ENCODE results near the gene ZNF407. TPM values are rescaled to one million over a fixed set of nuclear protein-coding genes. Genes with fewer than 3 reads are reported as not detected.

Gene ZNF407
- total RNA-seq, 1 experiment from 2014 or later: 4.4 TPM

DNA sequence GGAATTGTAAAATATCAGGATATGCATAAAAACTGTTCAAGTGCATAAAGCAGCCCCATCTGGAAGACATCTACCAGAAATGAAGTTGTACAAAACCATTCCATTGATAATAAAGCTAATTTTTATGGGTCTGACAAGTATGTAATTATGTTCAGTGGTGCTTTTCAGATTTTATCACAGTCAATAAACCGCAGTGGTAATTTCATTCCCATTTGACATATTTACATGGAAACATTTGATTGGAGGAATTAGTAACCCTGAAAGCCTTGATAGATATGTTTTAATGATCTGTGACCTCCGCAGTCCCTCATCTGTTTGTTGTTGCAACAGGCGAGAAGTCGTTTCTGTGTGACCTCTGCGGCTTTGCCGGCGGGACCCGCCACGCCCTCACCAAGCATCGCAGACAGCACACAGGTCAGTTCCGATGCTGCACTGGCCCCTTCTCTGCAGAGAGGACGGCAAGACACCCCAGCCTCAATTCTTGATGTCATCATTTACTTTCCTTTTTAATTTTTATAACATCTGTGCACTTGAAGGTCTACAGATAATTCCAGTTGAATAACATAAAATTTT lies 283.1 kb downstream of the ZNF407 start:
- Histone ChIP-seq H3K36me3 (no peaks in the 10 kb centered on the region; the same call in 1 of the 2 replicates), H3K4me3 (no peak overlapping the region), H3K27me3 (no peaks in the 10 kb centered on the region), H3K9me3 (no peaks in the 10 kb centered on the region)
- no peak for DNase-seq

GRCh38 chr18:74892066-74892627 lies 294.5 kb downstream of the ZNF407 start:
- no peaks in the 10 kb centered on the region for H3K27me3 ChIP-seq
- H3K36me3 ChIP-seq: no peaks in the 10 kb centered on the region
- no peaks in the 10 kb centered on the region for H3K9me3 ChIP-seq
- H3K4me3 ChIP-seq: no peak overlapping the region
- DNase-seq: no peak

DNA sequence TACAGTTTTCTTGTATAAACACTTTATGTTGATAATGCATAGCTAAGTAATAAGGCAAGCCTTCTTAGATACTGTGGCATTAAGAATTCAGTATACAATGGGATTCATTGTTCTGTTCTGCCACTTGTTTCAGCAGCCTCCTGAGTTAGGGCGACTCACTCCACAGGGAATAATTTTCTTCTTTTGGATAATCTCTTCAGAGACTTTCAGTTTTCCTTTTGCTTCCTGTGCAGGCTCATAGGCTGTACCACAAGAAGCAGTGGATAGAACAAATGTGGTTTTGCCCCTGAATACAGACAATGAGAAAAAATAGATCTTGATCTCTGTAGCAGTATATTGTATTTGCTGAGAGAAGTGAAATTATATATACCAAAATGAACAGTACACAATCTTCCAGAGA lies 298.0 kb downstream of the ZNF407 start:
- Histone ChIP-seq H3K27me3 (no peaks in the 10 kb centered on the region), H3K9me3 (no peaks in the 10 kb centered on the region), H3K4me3 (no peak overlapping the region), H3K36me3 (no peaks in the 10 kb centered on the region)
- DNase-seq: no peak

GRCh38 chr18:74896390-74896991 lies 298.8 kb downstream of the ZNF407 start:
- Histone ChIP-seq H3K4me3 (no peak overlapping the region), H3K27me3 (no peaks in the 10 kb centered on the region), H3K36me3 (no peaks in the 10 kb centered on the region), H3K9me3 (no peaks in the 10 kb centered on the region)
- DNase-seq: no peak

- no peaks in the 10 kb centered on the region for H3K27me3 ChIP-seq
- DNase-seq: peak; percentile 28
- H3K9me3 ChIP-seq: no peaks in the 10 kb centered on the region
- H3K36me3 ChIP-seq: no peaks in the 10 kb centered on the region
- H3K4me3 ChIP-seq: no peak overlapping the region
Measured at GRCh38 chr18:74897971-74898657, 300.4 kb downstream of the ZNF407 start.

- peak; percentile 53 for DNase-seq
- H3K27me3 ChIP-seq: no peaks in the 10 kb centered on the region
- H3K36me3 ChIP-seq: no peaks in the 10 kb centered on the region
- no peaks in the 10 kb centered on the region for H3K9me3 ChIP-seq
- H3K4me3 ChIP-seq: no peak overlapping the region
Measured at GRCh38 chr18:74898965-74899364, 301.3 kb downstream of the ZNF407 start.

DNA sequence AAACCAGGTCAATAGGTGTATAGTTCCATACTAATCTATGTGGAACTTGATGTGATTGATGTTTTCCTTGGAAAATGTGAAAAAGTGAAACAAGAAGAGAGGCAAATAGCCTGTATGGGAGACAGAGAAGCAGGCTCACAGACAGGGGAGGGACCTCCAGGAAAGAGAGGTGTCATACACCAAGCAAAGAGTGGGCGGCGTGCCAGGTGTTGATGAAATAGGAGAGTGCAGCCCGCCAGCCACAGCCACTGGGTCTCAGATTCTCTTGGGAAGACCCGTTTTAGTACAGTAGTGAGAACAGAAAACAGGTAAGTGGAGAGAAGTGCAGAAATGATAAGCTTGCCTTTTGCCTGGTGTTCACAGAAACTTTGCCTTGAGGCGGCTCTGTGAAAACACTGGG lies 301.9 kb downstream of the ZNF407 start:
- Histone ChIP-seq H3K4me3 (no peak overlapping the region), H3K27me3 (no peaks in the 10 kb centered on the region), H3K36me3 (no peaks in the 10 kb centered on the region), H3K9me3 (no peaks in the 10 kb centered on the region)
- peak; percentile 5 for DNase-seq

GRCh38 chr18:74901362-74902146 lies 303.9 kb downstream of the ZNF407 start:
- Histone ChIP-seq H3K36me3 (no peaks in the 10 kb centered on the region), H3K27me3 (no peaks in the 10 kb centered on the region), H3K4me3 (no peak overlapping the region), H3K9me3 (no peaks in the 10 kb centered on the region)
- no peak for DNase-seq

DNA sequence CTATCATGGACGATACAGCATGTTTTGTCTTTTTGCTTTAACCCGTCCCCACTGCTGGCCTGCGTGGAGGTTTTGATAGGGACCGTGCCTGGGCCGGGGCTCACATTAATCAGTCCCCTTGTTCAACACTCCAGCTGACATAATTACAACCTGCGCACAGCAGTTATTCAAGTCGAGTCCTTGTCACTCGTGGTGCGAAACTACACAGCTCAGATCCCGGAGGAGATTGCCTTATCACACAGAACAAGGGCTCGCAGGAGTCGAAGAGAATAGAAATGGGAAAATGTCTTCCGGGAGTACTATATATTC lies 304.4 kb downstream of the ZNF407 start:
- no peak overlapping the region for H3K4me3 ChIP-seq
- DNase-seq: no peak
- H3K36me3 ChIP-seq: no peaks in the 10 kb centered on the region
- H3K27me3 ChIP-seq: no peaks in the 10 kb centered on the region
- no peaks in the 10 kb centered on the region for H3K9me3 ChIP-seq

GRCh38 chr18:74905247-74905646 lies 307.6 kb downstream of the ZNF407 start:
- no peak overlapping the region for H3K4me3 ChIP-seq
- DNase-seq: no peak
- no peaks in the 10 kb centered on the region for H3K27me3 ChIP-seq
- no peaks in the 10 kb centered on the region for H3K9me3 ChIP-seq
- H3K36me3 ChIP-seq: no peaks in the 10 kb centered on the region

DNA sequence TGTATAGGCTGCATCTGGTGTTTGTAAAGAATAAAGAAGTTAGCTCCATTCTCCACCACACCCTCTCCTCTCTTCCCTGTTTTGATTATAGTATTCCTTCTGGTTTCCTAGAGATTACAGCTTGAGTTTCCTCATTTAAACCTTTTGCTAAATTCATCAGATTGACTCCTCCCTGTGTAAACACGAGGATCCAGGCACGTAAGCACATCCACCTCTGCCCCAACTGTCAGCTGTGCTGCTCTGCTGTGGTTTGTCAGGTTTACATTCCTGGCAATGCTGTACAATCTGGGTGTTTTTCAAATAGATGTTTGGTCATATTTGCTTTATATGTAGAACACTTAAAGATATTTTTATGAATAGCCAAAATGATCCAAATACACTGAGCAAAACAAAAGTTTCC lies 308.5 kb downstream of the ZNF407 start:
- Histone ChIP-seq H3K9me3 (no peaks in the 10 kb centered on the region), H3K36me3 (no peaks in the 10 kb centered on the region), H3K4me3 (no peak overlapping the region), H3K27me3 (no peaks in the 10 kb centered on the region)
- no peak for DNase-seq

GRCh38 chr18:74914052-74914591 lies 316.5 kb downstream of the ZNF407 start:
- Histone ChIP-seq H3K36me3 (no peaks in the 10 kb centered on the region), H3K9me3 (no peaks in the 10 kb centered on the region), H3K27me3 (no peaks in the 10 kb centered on the region), H3K4me3 (no peak overlapping the region)
- no peak for DNase-seq

DNA sequence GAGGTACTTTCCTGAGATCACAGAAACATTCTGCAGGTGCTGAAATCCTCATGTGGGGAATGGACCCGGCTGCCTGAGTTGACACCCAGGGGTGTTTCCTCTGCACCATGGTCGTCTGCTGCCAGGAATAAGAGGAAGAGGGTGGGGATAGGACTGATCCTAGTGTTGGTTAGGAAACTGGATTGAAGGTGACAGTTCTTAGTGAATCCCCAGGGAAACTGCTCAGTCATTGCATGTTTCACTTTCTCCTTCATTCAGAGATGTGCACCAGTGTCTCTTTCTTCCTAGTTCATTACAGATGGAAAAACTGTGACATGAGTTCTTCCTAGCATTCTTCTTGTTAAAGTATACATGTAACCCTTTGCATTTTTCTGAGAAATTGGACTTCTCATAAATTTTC lies 317.0 kb downstream of the ZNF407 start:
- Histone ChIP-seq H3K36me3 (no peaks in the 10 kb centered on the region), H3K27me3 (no peaks in the 10 kb centered on the region), H3K9me3 (no peaks in the 10 kb centered on the region), H3K4me3 (no peak overlapping the region)
- no peak for DNase-seq

- Histone ChIP-seq H3K36me3 (no peaks in the 10 kb centered on the region), H3K27me3 (no peaks in the 10 kb centered on the region), H3K4me3 (no peak overlapping the region), H3K9me3 (no peaks in the 10 kb centered on the region)
- DNase-seq: no peak
Measured at GRCh38 chr18:74916773-74917393, 319.2 kb downstream of the ZNF407 start.

- no peaks in the 10 kb centered on the region for H3K9me3 ChIP-seq
- H3K27me3 ChIP-seq: no peaks in the 10 kb centered on the region
- H3K36me3 ChIP-seq: no peaks in the 10 kb centered on the region
- H3K4me3 ChIP-seq: no peak overlapping the region
- DNase-seq: no peak
Measured at GRCh38 chr18:74918276-74918790, 320.7 kb downstream of the ZNF407 start.

DNA sequence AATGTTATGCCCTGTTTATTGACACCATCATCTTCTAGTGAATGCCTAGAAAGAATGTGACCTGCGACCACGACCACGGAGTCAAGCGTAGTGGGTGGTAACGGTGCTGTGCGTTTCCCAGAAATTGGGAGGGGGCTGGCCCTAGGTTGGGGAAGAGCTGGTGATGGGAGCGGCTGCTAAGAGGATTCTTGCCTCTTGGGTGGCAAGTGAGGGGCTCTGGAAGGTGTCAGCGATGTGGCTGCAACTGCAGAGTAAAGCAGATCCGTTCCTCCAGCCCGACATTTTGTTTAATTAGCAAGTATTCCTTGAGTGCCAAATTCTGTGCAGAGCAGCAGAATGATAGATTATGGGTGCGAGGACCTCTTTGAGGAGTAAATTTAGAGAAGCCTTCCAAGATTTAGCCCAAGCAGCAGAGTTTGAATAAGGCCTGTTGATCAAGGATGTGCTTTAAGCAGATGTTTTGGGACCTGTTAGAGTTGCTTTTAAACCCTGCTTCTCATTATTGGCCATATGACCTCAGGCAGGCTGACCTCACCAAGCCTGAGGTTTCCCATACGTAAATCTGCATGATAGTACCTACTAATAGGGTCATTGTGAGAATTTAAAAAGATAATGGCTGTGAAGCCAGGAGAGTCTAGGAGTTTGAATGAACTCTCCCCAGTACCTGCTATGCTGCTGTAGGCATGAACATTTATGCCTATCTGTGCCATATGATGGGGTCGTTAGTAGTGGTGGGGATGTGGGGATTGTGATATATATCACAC lies 323.6 kb downstream of the ZNF407 start:
- H3K27me3 ChIP-seq: no peaks in the 10 kb centered on the region

More for the DNA sequence above, 323.6 kb downstream of the ZNF407 start:
- Histone ChIP-seq H3K9me3 (no peaks in the 10 kb centered on the region), H3K4me3 (no peak overlapping the region), H3K36me3 (no peaks in the 10 kb centered on the region)
- DNase-seq: no peak
